Esophagus squamous epithelium (tissue), 5 donors: Measurements from ENCODE around the gene BBX. TPM values are rescaled to one million over a fixed set of nuclear protein-coding genes. Genes with fewer than 3 reads are reported as not detected.

Experiments used
- DNase-seq: peaks from one replicate; lab custom pipeline; 2025; lab: John Stamatoyannopoulos, UW
- H3K27ac ChIP-seq, 4 donors: fragments of 200-600 bp; sonication (generic); one replicate each; pipeline ENCODE4 v1.5.1; 2016 to 2019; ENCODE audit warnings: mild to moderate bottlenecking in 1 of 4
- H3K27me3 ChIP-seq, 4 donors: fragments of 200-600 bp; sonication (generic); 1 replicate in 3 of 4; 2 replicates in 1 of 4; pipeline versions ENCODE4 v1.5.1 to v1.6.0; 2017 to 2021; ENCODE audit warnings: antibody characterized with exemption in 1 of 4
- H3K36me3 ChIP-seq, 3 donors: fragments of 200-600 bp; sonication (generic); one replicate each; pipeline ENCODE4 v1.5.1; 2016 to 2019
- H3K4me1 ChIP-seq, 3 donors: fragments of 200-600 bp; sonication (generic); one replicate each; pipeline ENCODE4 v1.5.1; 2017 to 2019
- H3K4me3 ChIP-seq, 4 donors: fragments of 200-600 bp; sonication (generic); 1 replicate in 3 of 4; 2 replicates in 1 of 4; pipeline ENCODE4 v1.5.1; 2016 to 2019; ENCODE audit warnings: mild to moderate bottlenecking in 2 of 4, moderate library complexity in 1 of 4
- H3K9me3 ChIP-seq, 3 donors: fragments of 200-600 bp; sonication (generic); one replicate each; pipeline ENCODE4 v1.5.1; 2016 to 2019
- CTCF ChIP-seq, 6 experiments: fragments of 450-650 bp in 4 of 6; fragments of 200-600 bp in 2 of 6; sonication (generic) in 2 of 6; IDR thresholded peaks; one replicate each; pipeline ENCODE4 v1.5.1; 2016 to 2019; ENCODE audit warnings: antibody characterized with exemption in 6 of 6, mild to moderate bottlenecking in 4 of 6, moderate library complexity in 4 of 6
- POLR2A ChIP-seq, 4 donors: fragments of 450-650 bp; IDR thresholded peaks; one replicate each; pipeline ENCODE4 v1.6.1; 2017; ENCODE audit warnings: antibody characterized with exemption in 4 of 4, mild to moderate bottlenecking in 4 of 4, moderate library complexity in 3 of 4
- WGBS, 2 donors: methylation state at CpG; one replicate each; pipeline ENCODE4 v1.1.5; 2018; 5-methylcytosine and 5-hydroxymethylcytosine counted together
- intact Hi-C: fragments of 100-400 bp; cut with DNase I; formaldehyde crosslinking; loops from one replicate; pipeline ENCODE4 v1.15.0; 2022
- total RNA-seq, 4 donors: library from RNA; depleted of rRNA; stranded (reverse); fragments of >200 nt; gene quantifications; one replicate each; pipeline ENCODE4 v1.1.0, GENCODE V29; 2016
- donor health status: DM: yes; HTN: yes; CAD: no.

The BBX gene
- total RNA-seq, 4 donors from 2014 or later, result 12.5 to 49.5 (median 35.8) TPM

GRCh38 chr3:107818025-107818424 lies 295.3 kb downstream of the BBX start:
- intact Hi-C loops, result no loop called here
- no peak for DNase-seq
- peaks cover 0 to 9% (median 0%) of the 10 kb centered on the region in 4 donors for H3K27me3 ChIP-seq
- TF ChIP-seq POLR2A (IDR thresholded peaks at IDR 0.05) (no peak), CTCF (IDR thresholded peaks at IDR 0.05) (no peak)
- peaks cover 0 to 3% (median 0%) of the 10 kb centered on the region in 3 donors for H3K4me1 ChIP-seq
- no peak overlapping the region for H3K27ac ChIP-seq
- no peaks in the 10 kb centered on the region for H3K9me3 ChIP-seq
- WGBS, 2 donors, result 87 to 89% methylated on average over 1 of the region's 1 CpG
- no peak overlapping the region for H3K4me3 ChIP-seq
- H3K36me3 ChIP-seq, result no peaks in the 10 kb centered on the region

- H3K4me1 ChIP-seq, result no peaks in the 10 kb centered on the region
- intact Hi-C loops, result no loop called here
Observed at GRCh38 chr3:107819656-107820055, 296.9 kb downstream of the BBX start.

DNA sequence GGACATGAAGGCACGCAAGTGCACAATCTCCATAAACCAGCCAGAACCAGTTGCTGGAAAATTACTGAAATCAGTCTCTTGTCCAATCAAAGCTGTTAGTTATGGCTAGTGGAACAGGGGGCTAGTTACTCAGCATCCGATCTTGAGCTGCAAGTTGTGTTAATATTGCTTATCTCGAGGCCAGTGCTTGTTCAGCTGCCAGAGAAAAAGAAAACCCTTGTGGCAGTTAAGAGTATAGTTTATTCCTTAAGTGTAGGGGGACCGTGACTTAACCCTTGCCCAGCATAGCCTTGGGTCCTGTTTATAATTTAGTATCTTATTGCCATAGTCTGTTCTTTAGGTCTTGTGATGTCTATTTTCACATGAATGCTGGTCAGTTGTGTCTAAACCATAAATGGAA lies 299.5 kb downstream of the BBX start:
- H3K9me3 ChIP-seq, result no peaks in the 10 kb centered on the region
- no peak overlapping the region for H3K4me3 ChIP-seq
- TF ChIP-seq POLR2A (IDR thresholded peaks at IDR 0.05), result no peak
- no peak for DNase-seq
- intact Hi-C loops, result no loop called here
- H3K27me3 ChIP-seq, result peaks cover 0 to 9% (median 0%) of the 10 kb centered on the region in 4 donors
- H3K4me1 ChIP-seq, result no peaks in the 10 kb centered on the region
- H3K36me3 ChIP-seq, result no peaks in the 10 kb centered on the region
- no peak overlapping the region for H3K27ac ChIP-seq
- 71 to 78% methylated on average over 4 of the region's 4 CpGs for WGBS, 2 donors

More at GRCh38 chr3:107819656-107820055, 296.9 kb downstream of the BBX start:
- no peak for TF ChIP-seq POLR2A (IDR thresholded peaks at IDR 0.05)
- no peak for TF ChIP-seq CTCF (IDR thresholded peaks at IDR 0.05)
- Histone ChIP-seq H3K27me3 (peaks cover 0 to 9% (median 0%) of the 10 kb centered on the region in 4 donors), H3K4me3 (no peak overlapping the region), H3K9me3 (no peaks in the 10 kb centered on the region), H3K27ac (no peak overlapping the region), H3K36me3 (no peaks in the 10 kb centered on the region)
- 75 to 78% methylated on average over 4 of the region's 4 CpGs for WGBS, 2 donors
- no peak for DNase-seq

- Histone ChIP-seq H3K4me1 (no peaks in the 10 kb centered on the region), H3K27ac (no peak overlapping the region), H3K36me3 (no peaks in the 10 kb centered on the region), H3K27me3 (no peaks in the 10 kb centered on the region), H3K4me3 (no peak overlapping the region), H3K9me3 (no peaks in the 10 kb centered on the region)
- TF ChIP-seq POLR2A (IDR thresholded peaks at IDR 0.05) (no peak), CTCF (IDR thresholded peaks at IDR 0.05) (no peak)
- intact Hi-C loops, result no loop called here
- 71 to 78% methylated on average over 4 of the region's 4 CpGs for WGBS, 2 donors
- DNase-seq, result no peak
Observed at GRCh38 chr3:107824822-107825371, 302.1 kb downstream of the BBX start.

- Histone ChIP-seq H3K27ac (no peak overlapping the region), H3K4me3 (no peak overlapping the region), H3K36me3 (no peaks in the 10 kb centered on the region), H3K4me1 (no peaks in the 10 kb centered on the region), H3K27me3 (no peaks in the 10 kb centered on the region), H3K9me3 (no peaks in the 10 kb centered on the region)
- DNase-seq, result no peak
- 84 to 90% methylated on average over 3 to 4 of the region's 5 CpGs for WGBS, 2 donors
- intact Hi-C loops, result no loop called here
- TF ChIP-seq POLR2A (IDR thresholded peaks at IDR 0.05) (no peak), CTCF (IDR thresholded peaks at IDR 0.05) (no peak)
Observed at GRCh38 chr3:107825556-107825955, 302.8 kb downstream of the BBX start.
